HUES48 (cell line): ENCODE results near the gene RAF1.
"Not testable (repeated sequence)": the region's sequence is repeated elsewhere in the genome, so short reads cannot be mapped to it uniquely, and the experiment has no call there.

Source experiments
- H3K27ac ChIP-seq: one replicate; pipeline ENCODE4 v1.7.0; 2013; ENCODE audit warnings: low read depth, low read length, inconsistent platforms
- H3K27me3 ChIP-seq: 2 replicates; pipeline ENCODE4 v1.6.1; 2013; ENCODE audit warnings: mild to moderate bottlenecking, low read length; ENCODE audit not compliant: control insufficient read depth, insufficient read depth
- H3K36me3 ChIP-seq: 2 replicates; pipeline ENCODE4 v1.6.1; 2013; ENCODE audit warnings: low read length; ENCODE audit not compliant: control insufficient read depth, insufficient read depth
- H3K4me1 ChIP-seq: 2 replicates; pipeline ENCODE4 v1.6.1; 2013; ENCODE audit warnings: mild to moderate bottlenecking, low read length; ENCODE audit not compliant: control insufficient read depth, insufficient read depth
- H3K4me3 ChIP-seq: 2 replicates; pipeline ENCODE4 v1.5.1; 2013; ENCODE audit warnings: mild to moderate bottlenecking, low read depth, low read length
- H3K9ac ChIP-seq: 2 replicates; pipeline ENCODE4 v1.6.1; 2013; ENCODE audit warnings: mild to moderate bottlenecking, low read depth, low read length, moderate library complexity
- H3K9me3 ChIP-seq: 2 replicates; pipeline ENCODE4 v1.6.1; 2013; ENCODE audit warnings: low read length; ENCODE audit not compliant: control insufficient read depth, insufficient read depth

Gene RAF1

DNA sequence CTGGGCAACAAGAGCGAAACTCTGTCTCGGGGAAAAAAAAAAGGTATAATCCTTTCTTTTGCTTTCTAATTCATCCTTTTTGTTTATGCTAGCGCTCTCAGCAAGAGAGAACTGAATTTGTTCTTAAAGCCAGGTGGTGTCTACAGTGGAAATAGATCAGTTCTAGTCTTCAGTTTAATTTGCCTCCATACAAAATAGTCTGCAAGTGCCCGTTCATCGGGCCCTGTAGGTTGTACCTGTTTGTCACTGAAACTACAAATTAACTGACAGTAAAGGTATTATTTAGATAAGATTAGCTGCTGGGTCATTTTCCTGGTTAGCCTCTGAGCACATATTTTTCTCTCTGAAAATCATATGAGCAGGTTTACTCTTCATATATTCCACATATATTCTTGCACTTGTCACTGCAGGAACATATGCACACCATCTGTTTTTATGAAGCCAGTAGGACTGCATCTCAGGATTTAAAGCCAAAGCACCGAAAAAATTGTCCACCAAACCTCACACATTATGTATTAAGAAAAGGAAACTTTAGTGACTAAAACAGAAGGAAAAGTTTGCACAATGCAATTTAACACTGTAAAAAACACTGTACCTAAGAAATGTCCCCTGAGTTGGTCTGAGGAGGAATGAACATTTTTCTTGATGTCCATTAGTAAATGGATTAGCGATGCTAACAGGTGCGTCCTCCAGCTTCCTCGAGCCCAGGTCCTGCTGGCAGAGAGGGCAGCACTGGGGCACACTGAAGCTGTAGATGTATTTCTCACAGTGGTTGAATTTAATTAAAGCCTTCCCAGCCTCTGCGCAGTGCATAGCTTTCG is 119.1 kb downstream of the RAF1 start:
- Histone ChIP-seq H3K4me3 (peak overlapping the region; percentile 14), H3K36me3 (peaks cover 6% of the 10 kb centered on the region; the same call in 1 of the 2 replicates), H3K9ac (no peak overlapping the region), H3K27me3 (no peaks in the 10 kb centered on the region), H3K4me1 (0 out of 2 replicates have a peak, but pooled peaks cover 11% of the 10 kb centered on the region), H3K9me3 (no peaks in the 10 kb centered on the region), H3K27ac (peak overlapping the region; percentile 0)

GRCh38 chr3:12543497-12543896 is 120.4 kb downstream of the RAF1 start:
- not testable (repeated sequence) for H3K9ac ChIP-seq, H3K27me3 ChIP-seq, H3K27ac ChIP-seq, H3K4me3 ChIP-seq, H3K9me3 ChIP-seq
- peaks cover 11% of the 10 kb centered on the region; the same call in 1 of the 2 replicates for H3K36me3 ChIP-seq
- 0 out of 2 replicates have a peak, but pooled peaks cover 11% of the 10 kb centered on the region for H3K4me1 ChIP-seq

- peaks cover 11% of the 10 kb centered on the region; the same call in 1 of the 2 replicates for H3K36me3 ChIP-seq
Measured at GRCh38 chr3:12541625-12542024, 122.3 kb downstream of the RAF1 start.

DNA sequence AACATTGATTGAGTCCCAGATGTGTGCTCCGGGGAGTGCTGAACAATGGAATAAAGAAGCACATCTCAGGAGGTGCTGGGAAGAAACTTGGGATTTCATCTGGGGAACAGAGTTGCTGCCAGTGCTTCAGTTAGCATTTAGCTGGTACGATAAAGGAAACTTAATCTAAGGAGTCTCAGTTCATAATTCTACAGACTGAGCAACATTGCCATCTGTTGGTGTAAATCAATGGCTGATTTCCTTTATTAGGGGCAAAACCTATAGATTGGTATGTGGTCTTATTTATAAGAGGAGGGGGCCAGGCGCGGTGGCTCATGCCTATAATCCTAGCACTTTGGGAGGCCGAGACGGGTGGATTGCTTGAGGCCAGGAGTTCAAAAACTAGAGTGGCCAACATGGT is 127.5 kb downstream of the RAF1 start:
- Histone ChIP-seq H3K4me3 (no peak overlapping the region), H3K4me1 (peaks cover 8% of the 10 kb centered on the region), H3K27me3 (no peaks in the 10 kb centered on the region), H3K9me3 (no peaks in the 10 kb centered on the region), H3K27ac (no peak overlapping the region), H3K36me3 (peaks cover 39% of the 10 kb centered on the region), H3K9ac (no peak overlapping the region)

More at GRCh38 chr3:12541625-12542024, 122.3 kb downstream of the RAF1 start:
- Histone ChIP-seq H3K27me3 (no peaks in the 10 kb centered on the region), H3K4me3 (no peak overlapping the region), H3K9ac (no peak overlapping the region), H3K4me1 (peaks cover 20% of the 10 kb centered on the region), H3K9me3 (no peaks in the 10 kb centered on the region), H3K27ac (no peak overlapping the region)
